Spleen (tissue), 11 donors: Measurements from ENCODE around the gene KRTAP10-3. TPM values are rescaled to one million over a fixed set of nuclear protein-coding genes. Genes with fewer than 3 reads are reported as not detected.

Source experiments
- DNase-seq: peaks from one replicate; pipeline ENCODE4 v3.0.0-alpha.2; 2020
- H3K27ac ChIP-seq, 8 donors: fragments of 200-600 bp; sonication (generic) in 7 of 8; 1 replicate in 4 of 8; 2 replicates in 4 of 8; pipeline versions ENCODE4 v1.5.0 to v1.8.0; 2016 to 2021; ENCODE audit warnings: inconsistent platforms in 4 of 8, mild to moderate bottlenecking in 4 of 8, moderate library complexity in 1 of 8
- H3K27me3 ChIP-seq, 7 donors: fragments of 200-600 bp; sonication (generic) in 6 of 7; replicated peaks in 1 of 7; 1 replicate in 4 of 7; 2 replicates in 3 of 7; pipeline versions ENCODE4 v1.5.0 to v1.8.0; 2016 to 2021; ENCODE audit warnings: inconsistent platforms in 3 of 7, mild to moderate bottlenecking in 1 of 7
- H3K36me3 ChIP-seq, 6 donors: fragments of 200-600 bp; sonication (generic) in 5 of 6; 1 replicate in 4 of 6; 2 replicates in 2 of 6; pipeline versions ENCODE4 v1.5.0 to v1.8.0; 2016 to 2021; ENCODE audit warnings: inconsistent platforms in 2 of 6
- H3K4me1 ChIP-seq, 6 donors: fragments of 200-600 bp; sonication (generic) in 5 of 6; 1 replicate in 3 of 6; 2 replicates in 3 of 6; pipeline versions ENCODE4 v1.5.0 to v1.8.0; 2016 to 2021; ENCODE audit warnings: inconsistent platforms in 3 of 6
- H3K4me3 ChIP-seq, 8 donors: fragments of 200-600 bp; sonication (generic) in 7 of 8; 1 replicate in 4 of 8; 2 replicates in 4 of 8; pipeline versions ENCODE4 v1.5.0 to v1.8.0; 2016 to 2021; ENCODE audit warnings: inconsistent platforms in 4 of 8, mild to moderate bottlenecking in 4 of 8, moderate library complexity in 2 of 8
- H3K9me3 ChIP-seq, 8 donors: fragments of 200-600 bp; sonication (generic) in 7 of 8; 1 replicate in 4 of 8; 2 replicates in 4 of 8; pipeline versions ENCODE4 v1.5.0 to v1.8.0; 2016 to 2021; ENCODE audit warnings: inconsistent platforms in 4 of 8
- CTCF ChIP-seq, 11 experiments: fragments of 200-600 bp in 7 of 11; fragments of 450-650 bp in 4 of 11; sonication (generic) in 4 of 11; IDR thresholded peaks in 8 of 11; conservative IDR thresholded peaks in 3 of 11; 1 replicate in 7 of 11; 2 replicates in 4 of 11; pipeline versions ENCODE4 v1.4.0 to v1.8.0; 2016 to 2021; ENCODE audit warnings: antibody characterized with exemption in 11 of 11, inconsistent platforms in 4 of 11, mild to moderate bottlenecking in 1 of 11
- POLR2A ChIP-seq, 3 donors: fragments of 450-650 bp; IDR thresholded peaks; one replicate each; pipeline ENCODE4 v1.5.1; 2017; ENCODE audit warnings: antibody characterized with exemption in 3 of 3, mild to moderate bottlenecking in 1 of 3
- POLR2AphosphoS5 ChIP-seq, 3 donors: sonication (generic); formaldehyde crosslinking; IDR thresholded peaks; one replicate each; pipeline ENCODE4 v1.5.1; 2017; ENCODE audit warnings: antibody characterized with exemption in 3 of 3
- WGBS, 5 donors: extraction: QIAGEN DNeasy Blood & Tissue Kit in 3 of 5; methylation state at CpG; one replicate each; pipeline versions ENCODE4 v1.1.5 to v1.1.7; 2013 to 2018; 5-methylcytosine and 5-hydroxymethylcytosine counted together
- intact Hi-C: fragments of 100-400 bp; cut with DNase I; formaldehyde crosslinking; loops from one replicate; pipeline ENCODE4 v1.15.0; 2023; ENCODE audit warnings: low total_unique reads
- polyA plus RNA-seq, 3 donors: library from polyadenylated mRNA; stranded (reverse); fragments of 200-250 nt; gene quantifications; one replicate each; pipeline ENCODE4 v1.2.1, GENCODE V29; 2013
- total RNA-seq, 7 donors: library from RNA; depleted of rRNA in 3 of 7; stranded (reverse); fragments of >200 nt in 3 of 7; fragmentation: NEBNext Ultra II Directional in 4 of 7; extraction: Animal tissue kit (Norgen Biotek cat#: 25700) in 4 of 7; gene quantifications; one replicate each; pipeline versions ENCODE4 v1.1.0 to v1.2.1, GENCODE V29; 2016 to 2021
- donor health status: healthy with polysubstance abuse.
- donor health status: DM: no; HTN: no; CAD: no; lungs with moderate emphysema.
- donor health status: DM: no; HTN: no; CAD: no.
- donor health status: Bipolar disorder and iron deficiency.
- donor health status: healthy.
- donor health status: DM: no; HTN: no; CAD: no.
- donor health status: DM: yes; HTN: yes; CAD: no.

Gene KRTAP10-3
- total and polyA plus RNA-seq, 10 donors = not detected

GRCh38 chr21:44590311-44590721 is 31.7 kb upstream of the KRTAP10-3 start:
- TF ChIP-seq POLR2AphosphoS5 (IDR thresholded peaks at IDR 0.05) = no peak
- no peak for TF ChIP-seq POLR2A (IDR thresholded peaks at IDR 0.05)
- TF ChIP-seq CTCF (IDR thresholded peaks at IDR 0.05 in 8 of 11, conservative IDR thresholded peaks at IDR 0.05 in 3 of 11) = no peak
- H3K9me3 ChIP-seq = peaks cover 0 to 6% (median 0%) of the 10 kb centered on the region in 8 donors

GRCh38 chr21:44589586-44590305 is 31.2 kb upstream of the KRTAP10-3 start:
- peaks cover 0 to 6% (median 0%) of the 10 kb centered on the region in 8 donors for H3K9me3 ChIP-seq
- intact Hi-C loops = no loop called here
- H3K27me3 ChIP-seq = peaks cover 0 to 55% (median 16%) of the 10 kb centered on the region in 7 donors
- no peaks in the 10 kb centered on the region for H3K4me1 ChIP-seq
- no peak for TF ChIP-seq POLR2A (IDR thresholded peaks at IDR 0.05)
- no peak for TF ChIP-seq POLR2AphosphoS5 (IDR thresholded peaks at IDR 0.05)
- no peak for TF ChIP-seq CTCF (IDR thresholded peaks at IDR 0.05 in 8 of 11, conservative IDR thresholded peaks at IDR 0.05 in 3 of 11)
- H3K36me3 ChIP-seq = no peaks in the 10 kb centered on the region
- WGBS, 5 donors = 73 to 83% (median 83%) methylated on average over 19 to 24 of the region's 24 CpGs
- H3K27ac ChIP-seq = no peak overlapping the region
- no peak for DNase-seq
- no peak overlapping the region for H3K4me3 ChIP-seq

More at GRCh38 chr21:44590311-44590721, 31.7 kb upstream of the KRTAP10-3 start:
- 73 to 88% (median 82%) methylated on average over 8 to 10 of the region's 10 CpGs for WGBS, 5 donors
- H3K36me3 ChIP-seq = no peaks in the 10 kb centered on the region
- no peaks in the 10 kb centered on the region for H3K4me1 ChIP-seq
- peaks cover 0 to 49% (median 16%) of the 10 kb centered on the region in 7 donors for H3K27me3 ChIP-seq
- no peak for DNase-seq
- no peak overlapping the region for H3K27ac ChIP-seq
- no peak overlapping the region for H3K4me3 ChIP-seq
- intact Hi-C loops = no loop called here

- no peaks in the 10 kb centered on the region for H3K4me1 ChIP-seq
- H3K4me3 ChIP-seq = no peak overlapping the region
- intact Hi-C loops = no loop called here
- no peaks in the 10 kb centered on the region for H3K36me3 ChIP-seq
- DNase-seq = no peak
- peaks cover 0 to 59% (median 16%) of the 10 kb centered on the region in 7 donors for H3K27me3 ChIP-seq
- WGBS, 5 donors = 87 to 96% (median 93%) methylated on average over 2 of the region's 2 CpGs
- peaks cover 0 to 6% (median 0%) of the 10 kb centered on the region in 8 donors for H3K9me3 ChIP-seq
- H3K27ac ChIP-seq = no peak overlapping the region
- TF ChIP-seq POLR2A (IDR thresholded peaks at IDR 0.05) = no peak
- TF ChIP-seq POLR2AphosphoS5 (IDR thresholded peaks at IDR 0.05) = no peak
- TF ChIP-seq CTCF (IDR thresholded peaks at IDR 0.05 in 8 of 11, conservative IDR thresholded peaks at IDR 0.05 in 3 of 11) = no peak
Measured at GRCh38 chr21:44589094-44589493, 30.5 kb upstream of the KRTAP10-3 start.

GRCh38 chr21:44585892-44586291 is 27.3 kb upstream of the KRTAP10-3 start:
- no peak for DNase-seq
- WGBS, 5 donors = 76 to 87% (median 82%) methylated on average over 3 of the region's 3 CpGs
- TF ChIP-seq CTCF (IDR thresholded peaks at IDR 0.05 in 8 of 11, conservative IDR thresholded peaks at IDR 0.05 in 3 of 11) = no peak
- TF ChIP-seq POLR2A (IDR thresholded peaks at IDR 0.05) = no peak
- no peak for TF ChIP-seq POLR2AphosphoS5 (IDR thresholded peaks at IDR 0.05)

More at GRCh38 chr21:44585892-44586291, 27.3 kb upstream of the KRTAP10-3 start:
- H3K9me3 ChIP-seq = peaks cover 0 to 23% (median 17%) of the 10 kb centered on the region in 8 donors
- intact Hi-C loops = no loop called here
- H3K4me3 ChIP-seq = no peak overlapping the region
- no peaks in the 10 kb centered on the region for H3K4me1 ChIP-seq
- H3K36me3 ChIP-seq = no peaks in the 10 kb centered on the region
- no peak overlapping the region for H3K27ac ChIP-seq
- H3K27me3 ChIP-seq = peaks cover 0 to 38% (median 16%) of the 10 kb centered on the region in 7 donors
